ENCODE data around the gene KRTAP5-1.

KRTAP5-1 gene

GRCh38 chr11:1542267-1542666 is 42.8 kb downstream of the KRTAP5-1 start:
- no peak for DNase-seq

GRCh38 chr11:1541474-1542204 is 43.4 kb downstream of the KRTAP5-1 start:
- no peak for DNase-seq

GRCh38 chr11:1540074-1540473 is 45.0 kb downstream of the KRTAP5-1 start:
- DNase-seq = no peak

GRCh38 chr11:1538153-1538552 is 46.9 kb downstream of the KRTAP5-1 start:
- no peak for DNase-seq

- DNase-seq = no peak
Observed at GRCh38 chr11:1536065-1536843, 48.8 kb downstream of the KRTAP5-1 start.

GRCh38 chr11:1534682-1535081 is 50.4 kb downstream of the KRTAP5-1 start:
- DNase-seq = no peak

Data from NCI-H524 (cell line).